RCC 7860 (cell line): Measurements from ENCODE around the gene SS18.

ENCODE experiments used
- DNase-seq: peaks from one replicate; pipeline ENCODE4 v3.0.0-alpha.2; 2015; ENCODE audit warnings: low spot score
- FAIRE-seq: peaks from 2 replicates; lab custom pipeline; 2012; peaks lifted over from hg19 to GRCh38; lab: Jason Lieb, UNC

SS18 gene

GRCh38 chr18:26004832-26005231, 85.6 kb downstream of the SS18 start:
- DNase-seq (no peak), FAIRE-seq (no peak)

- FAIRE-seq (no peak), DNase-seq (no peak)
These were observed 86.6 kb downstream of the SS18 start for GRCh38 chr18:26003817-26004216.

GRCh38 chr18:26003356-26003755, 87.1 kb downstream of the SS18 start:
- DNase-seq (no peak), FAIRE-seq (no peak)

- DNase-seq (no peak), FAIRE-seq (no peak)
These were observed 88.0 kb downstream of the SS18 start for GRCh38 chr18:26002375-26002910.

GRCh38 chr18:25998461-25998860, 92.0 kb downstream of the SS18 start:
- FAIRE-seq (no peak), DNase-seq (no peak)

- DNase-seq (no peak), FAIRE-seq (no peak)
These were observed 97.8 kb downstream of the SS18 start for GRCh38 chr18:25992566-25992965.

GRCh38 chr18:25990473-25990872, 99.9 kb downstream of the SS18 start:
- FAIRE-seq = no peak

GRCh38 chr18:25985707-25986394, 104.6 kb downstream of the SS18 start:
- FAIRE-seq (no peak), DNase-seq (no peak)

More at GRCh38 chr18:25990473-25990872, 99.9 kb downstream of the SS18 start:
- no peak for DNase-seq

GRCh38 chr18:25983730-25984129, 106.7 kb downstream of the SS18 start:
- no peak for FAIRE-seq
- no peak for DNase-seq

GRCh38 chr18:25982961-25983360, 107.5 kb downstream of the SS18 start:
- FAIRE-seq (no peak), DNase-seq (no peak)

GRCh38 chr18:25982153-25982552, 108.3 kb downstream of the SS18 start:
- FAIRE-seq (no peak), DNase-seq (no peak)

- DNase-seq = no peak
These were observed 110.9 kb downstream of the SS18 start for GRCh38 chr18:25979369-25980040.

GRCh38 chr18:25976554-25976953, 113.9 kb downstream of the SS18 start:
- FAIRE-seq = no peak
- no peak for DNase-seq

More at GRCh38 chr18:25979369-25980040, 110.9 kb downstream of the SS18 start:
- FAIRE-seq = no peak

- FAIRE-seq = no peak
- no peak for DNase-seq
These were observed 115.8 kb downstream of the SS18 start for GRCh38 chr18:25974630-25975077.
